Liver (tissue), 9 donors: Measurements from ENCODE around the gene MCL1. TPM values are rescaled to one million over a fixed set of nuclear protein-coding genes. Genes with fewer than 3 reads are reported as not detected.

ENCODE experiments used
- DNase-seq: peaks from one replicate; pipeline ENCODE4 v3.0.0-alpha.2; 2017; ENCODE audit warnings: low spot score
- H3K27ac ChIP-seq, 2 donors: one replicate each; pipeline ENCODE4 v1.7.0; 2013; ENCODE audit warnings: inconsistent platforms in 2 of 2, low read length in 2 of 2, control low read depth in 1 of 2, low read depth in 1 of 2, mild to moderate bottlenecking in 1 of 2
- H3K27me3 ChIP-seq, 4 donors: one replicate each; pipeline versions ENCODE4 v1.6.1 to v1.7.0; 2013; ENCODE audit warnings: low read length in 3 of 4, inconsistent platforms in 1 of 4, mild to moderate bottlenecking in 1 of 4, moderate library complexity in 1 of 4; ENCODE audit not compliant: control insufficient read depth in 4 of 4, insufficient read depth in 4 of 4
- H3K36me3 ChIP-seq, 4 donors: one replicate each; pipeline versions ENCODE4 v1.6.1 to v1.7.0; 2013; ENCODE audit warnings: low read length in 3 of 4, mild to moderate bottlenecking in 3 of 4, low read depth in 1 of 4, moderate library complexity in 1 of 4; ENCODE audit not compliant: control insufficient read depth in 4 of 4, insufficient read depth in 3 of 4
- H3K4me1 ChIP-seq, 4 donors: one replicate each; pipeline versions ENCODE4 v1.6.1 to v1.7.0; 2013; ENCODE audit warnings: low read length in 3 of 4, mild to moderate bottlenecking in 3 of 4, moderate library complexity in 1 of 4; ENCODE audit not compliant: control insufficient read depth in 4 of 4, insufficient read depth in 4 of 4
- H3K4me3 ChIP-seq, 3 donors: one replicate each; pipeline versions ENCODE4 v1.6.1 to v1.7.0; 2013; ENCODE audit warnings: low read length in 3 of 3, control low read depth in 1 of 3, low read depth in 1 of 3, mild to moderate bottlenecking in 1 of 3
- H3K9ac ChIP-seq, 2 donors: one replicate each; pipeline ENCODE4 v1.7.0; 2013; ENCODE audit warnings: low read length in 2 of 2, mild to moderate bottlenecking in 2 of 2, moderate library complexity in 2 of 2, control low read depth in 1 of 2, low read depth in 1 of 2
- H3K9me3 ChIP-seq, 4 donors: one replicate each; pipeline versions ENCODE4 v1.6.1 to v1.7.0; 2013; ENCODE audit warnings: low read length in 3 of 4; ENCODE audit not compliant: control insufficient read depth in 4 of 4
- EGR1 ChIP-seq, 2 donors: IDR thresholded peaks; 2 replicates each; pipeline ENCODE4 v1.6.1; 2016 to 2018; ENCODE audit warnings: antibody characterized with exemption in 2 of 2, low read depth in 2 of 2
- FOXA2 ChIP-seq: IDR thresholded peaks from 2 replicates; pipeline ENCODE4 v1.6.1; 2016; ENCODE audit warnings: antibody characterized with exemption
- GABPA ChIP-seq, 2 donors: IDR thresholded peaks in 1 of 2; conservative IDR thresholded peaks in 1 of 2; 2 replicates each; pipeline ENCODE4 v1.6.1; 2016; ENCODE audit warnings: antibody characterized with exemption in 2 of 2, mild to moderate bottlenecking in 1 of 2, moderate library complexity in 1 of 2
- HNF4A ChIP-seq, 2 donors: conservative IDR thresholded peaks; 2 replicates each; pipeline ENCODE4 v1.6.1; 2016; ENCODE audit warnings: antibody characterized with exemption in 2 of 2, mild to moderate bottlenecking in 2 of 2
- HNF4G ChIP-seq: IDR thresholded peaks from 2 replicates; pipeline ENCODE4 v1.6.1; 2016; ENCODE audit warnings: antibody characterized with exemption
- JUND ChIP-seq, 2 donors: IDR thresholded peaks; 2 replicates each; pipeline ENCODE4 v1.6.1; 2016; ENCODE audit warnings: antibody characterized with exemption in 2 of 2
- NR2F2 ChIP-seq: IDR thresholded peaks from 2 replicates; pipeline ENCODE4 v1.6.1; 2016; ENCODE audit warnings: antibody characterized with exemption
- RAD21 ChIP-seq, 2 donors: IDR thresholded peaks; 2 replicates each; pipeline ENCODE4 v1.6.1; 2016; ENCODE audit warnings: antibody characterized with exemption in 2 of 2, mild to moderate bottlenecking in 2 of 2
- RXRA ChIP-seq, 2 donors: IDR thresholded peaks; 2 replicates each; pipeline ENCODE4 v1.6.1; 2017 to 2018; ENCODE audit warnings: antibody characterized with exemption in 2 of 2, mild to moderate bottlenecking in 1 of 2
- SP1 ChIP-seq: IDR thresholded peaks from 2 replicates; pipeline ENCODE4 v1.6.1; 2018; ENCODE audit warnings: antibody characterized with exemption, mild to moderate bottlenecking
- YY1 ChIP-seq: IDR thresholded peaks from 2 replicates; pipeline ENCODE4 v1.6.1; 2016; ENCODE audit warnings: antibody characterized with exemption, mild to moderate bottlenecking
- WGBS: extraction: QIAGEN DNeasy Blood & Tissue Kit; methylation state at CpG from one replicate; pipeline ENCODE4 v1.1.7; 2013; 5-methylcytosine and 5-hydroxymethylcytosine counted together
- polyA plus RNA-seq, 2 donors: library from polyadenylated mRNA; stranded (reverse) in 1 of 2; unstranded in 1 of 2; fragments of 200-250 nt in 1 of 2; fragments of >200 nt in 1 of 2; fragmentation: Nextera tagmentation in 1 of 2; extraction: Ambion mirVana in 1 of 2; gene quantifications; one replicate each; pipeline versions ENCODE4 v1.2.1 to v1.2.3, GENCODE V29; 2013 to 2015
- total RNA-seq, 2 donors: library from RNA; depleted of rRNA; stranded (reverse); fragments of >200 nt; gene quantifications; one replicate each; pipeline ENCODE4 v1.2.3, GENCODE V29; 2014
- TF ChIP-seq, protein P1 (sequence below): IDR thresholded peaks from 2 replicates; pipeline ENCODE4 v1.6.1; 2016; ENCODE audit warnings: antibody characterized with exemption
- TF ChIP-seq, protein P2 (sequence below): IDR thresholded peaks from 2 replicates; pipeline ENCODE4 v1.6.1; 2016; ENCODE audit warnings: antibody characterized with exemption
- donor health status: healthy.
- donor health status: healthy.
- donor health status: healthy.
- donor health status: healthy.
- donor health status: healthy.

Gene MCL1
- total and polyA plus RNA-seq, 4 donors, result 23.4 to 181 (median 80.0) TPM

DNA sequence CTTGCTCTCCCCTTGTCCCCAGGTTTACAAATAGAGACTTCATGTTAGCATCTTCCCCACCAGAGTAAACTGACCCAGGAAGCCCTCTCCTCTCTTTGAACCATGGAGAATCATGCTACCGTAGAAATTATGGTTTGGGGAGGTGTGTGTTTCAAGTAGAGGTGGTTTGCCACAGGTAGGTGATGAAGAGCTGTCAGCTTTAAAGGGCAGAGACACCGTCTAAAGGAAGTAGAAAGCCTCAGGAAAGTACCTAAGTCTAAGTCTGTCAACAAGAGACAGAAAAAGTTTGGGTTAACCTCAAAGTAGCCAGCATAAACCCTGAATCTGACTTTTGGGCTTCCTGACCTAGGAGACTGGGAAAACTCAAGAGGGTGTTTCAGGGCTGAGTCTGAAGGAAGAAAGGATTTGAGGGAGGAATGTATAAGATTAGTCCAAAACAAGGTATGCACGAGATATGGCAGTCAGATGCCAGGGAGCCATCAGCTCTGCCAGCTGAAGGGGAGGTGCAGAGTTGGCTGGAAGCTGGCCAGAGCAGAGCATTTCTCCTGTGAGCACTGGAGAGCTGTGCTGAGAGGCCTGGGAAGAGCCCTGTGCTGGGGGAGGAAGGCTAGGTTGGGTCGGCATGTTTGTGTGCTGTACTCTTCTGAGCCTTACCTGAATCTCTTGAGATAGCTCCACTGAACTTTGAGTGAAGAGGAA lies 15.9 kb downstream of the MCL1 start:
- Histone ChIP-seq H3K4me1 (peaks cover 19 to 78% (median 62%) of the 10 kb centered on the region in 4 donors), H3K27me3 (no peaks in the 10 kb centered on the region), H3K27ac (peak overlapping the region; percentile 93 to 100), H3K36me3 (no peaks in the 10 kb centered on the region), H3K9ac (peak overlapping the region; percentile 16 to 48), H3K4me3 (no peak overlapping the region), H3K9me3 (no peaks in the 10 kb centered on the region)
- TF ChIP-seq, protein P1, sequence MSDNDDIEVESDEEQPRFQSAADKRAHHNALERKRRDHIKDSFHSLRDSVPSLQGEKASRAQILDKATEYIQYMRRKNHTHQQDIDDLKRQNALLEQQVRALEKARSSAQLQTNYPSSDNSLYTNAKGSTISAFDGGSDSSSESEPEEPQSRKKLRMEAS, result no peak
- TF ChIP-seq RAD21 (IDR thresholded peaks at IDR 0.05), result peak in 1 of 2 donors; percentile 2
- TF ChIP-seq, protein P2, sequence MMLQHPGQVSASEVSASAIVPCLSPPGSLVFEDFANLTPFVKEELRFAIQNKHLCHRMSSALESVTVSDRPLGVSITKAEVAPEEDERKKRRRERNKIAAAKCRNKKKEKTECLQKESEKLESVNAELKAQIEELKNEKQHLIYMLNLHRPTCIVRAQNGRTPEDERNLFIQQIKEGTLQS, result no peak
- DNase-seq, result no peak
- 34% methylated on average over 4 of the region's 4 CpGs for WGBS

DNA sequence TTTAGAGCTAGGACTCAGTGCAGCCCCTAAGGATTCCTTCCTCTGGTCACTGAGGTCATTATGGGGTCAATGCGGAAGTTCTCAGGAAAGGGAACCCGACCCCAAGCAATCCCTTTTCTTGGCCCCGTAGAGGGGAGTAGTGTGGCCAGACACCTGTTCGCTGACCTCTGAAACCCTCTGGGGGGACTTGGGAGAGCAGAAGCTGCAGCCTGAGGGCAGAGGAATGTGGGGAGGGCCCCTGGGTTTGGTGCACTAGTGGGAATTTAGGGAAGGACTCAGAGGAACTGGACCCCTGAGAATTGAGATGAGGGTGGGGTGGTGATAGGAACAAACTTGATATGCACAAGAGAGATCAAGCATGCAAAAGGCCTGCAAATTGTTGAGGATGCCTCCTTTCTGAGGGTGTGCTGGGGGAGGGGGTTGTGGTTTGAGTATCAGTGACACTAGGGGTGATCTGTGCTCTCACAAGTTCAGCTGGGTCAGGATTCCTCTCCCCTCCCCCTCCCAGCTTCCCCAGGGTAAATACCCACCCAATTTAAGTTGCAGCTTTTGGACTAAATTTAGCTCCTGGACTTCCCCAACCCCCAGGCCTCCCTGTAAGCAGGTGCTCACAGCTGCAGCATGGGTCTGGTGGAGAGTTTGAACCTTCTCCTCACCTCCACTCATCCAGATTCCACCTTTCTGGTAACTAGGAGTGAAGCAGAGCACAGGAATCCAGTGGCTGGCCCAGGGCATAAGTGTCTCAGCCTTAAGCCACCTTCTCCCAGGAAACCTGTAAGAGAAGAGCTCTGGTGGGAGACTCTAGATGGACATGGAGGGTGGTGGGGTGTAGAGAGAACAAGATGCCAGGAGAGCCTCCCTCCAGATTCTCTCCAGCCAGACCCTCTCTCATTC lies 16.7 kb downstream of the MCL1 start:
- Histone ChIP-seq H3K4me3 (peak overlapping the region in 2 of 3 donors; percentile 36 to 81), H3K9ac (peak overlapping the region; percentile 35 to 59), H3K4me1 (peaks cover 19 to 70% (median 56%) of the 10 kb centered on the region in 4 donors), H3K36me3 (no peaks in the 10 kb centered on the region), H3K9me3 (no peaks in the 10 kb centered on the region), H3K27ac (peak overlapping the region; percentile 93 to 100), H3K27me3 (no peaks in the 10 kb centered on the region)
- DNase-seq, result no peak
- 19% methylated on average over 4 of the region's 4 CpGs for WGBS
- TF ChIP-seq RXRA (IDR thresholded peaks at IDR 0.05), result peak; percentile 24
- TF ChIP-seq FOXA2, result no peak
- no peak for TF ChIP-seq RAD21 (IDR thresholded peaks at IDR 0.05)
- peak; percentile 72 for TF ChIP-seq NR2F2
- TF ChIP-seq HNF4A (conservative IDR thresholded peaks at IDR 0.05), result peak in 1 of 2 donors; percentile 15
- no peak for TF ChIP-seq YY1
- TF ChIP-seq, protein P1, result peak; percentile 30
- TF ChIP-seq SP1, result no peak
- TF ChIP-seq, protein P2, result no peak
- no peak for TF ChIP-seq GABPA (IDR thresholded peaks at IDR 0.05 in 1 of 2, conservative IDR thresholded peaks at IDR 0.05 in 1 of 2)
- TF ChIP-seq EGR1 (IDR thresholded peaks at IDR 0.05; ENCODE audit: low read depth in 2 of 2), result no peak

DNA sequence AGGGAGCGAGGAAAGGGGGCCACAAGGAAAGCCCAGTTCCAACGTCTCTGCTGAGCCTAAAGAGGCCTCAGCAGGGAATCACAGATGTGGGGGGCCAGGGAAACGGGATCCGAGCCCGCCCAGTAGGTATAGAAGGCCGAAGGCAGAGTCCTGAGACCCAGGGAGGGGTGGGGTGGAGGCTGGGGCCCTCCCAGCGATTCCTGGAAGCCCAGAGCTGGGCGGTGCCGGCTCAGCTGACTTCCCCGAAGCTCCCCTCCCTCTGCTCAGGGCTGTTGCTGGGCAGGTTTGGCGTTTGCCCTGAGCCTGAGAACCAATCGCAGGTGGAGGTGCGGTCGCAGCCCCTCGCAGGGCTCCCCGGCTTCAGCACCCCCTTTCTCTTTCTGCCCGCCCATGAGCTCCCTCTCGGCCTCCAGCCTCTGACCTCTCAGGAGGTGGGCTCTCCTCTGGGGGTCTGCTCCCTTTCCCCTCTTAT lies 17.4 kb downstream of the MCL1 start:
- H3K27me3 ChIP-seq, result no peaks in the 10 kb centered on the region
- peaks cover 16 to 64% (median 49%) of the 10 kb centered on the region in 4 donors for H3K4me1 ChIP-seq
- peak overlapping the region; percentile 36 to 81 (median 67) for H3K4me3 ChIP-seq
- peak; percentile 89 for DNase-seq
- under 1% methylated on average over 18 of the region's 18 CpGs for WGBS
- H3K27ac ChIP-seq, result peak overlapping the region; percentile 93 to 100
- H3K9me3 ChIP-seq, result no peaks in the 10 kb centered on the region
- TF ChIP-seq EGR1 (IDR thresholded peaks at IDR 0.05; ENCODE audit: low read depth in 2 of 2), result peak in 1 of 2 donors; percentile 4
- TF ChIP-seq, protein P2, result no peak
- TF ChIP-seq HNF4A (conservative IDR thresholded peaks at IDR 0.05), result peak; percentile 39 to 45
- TF ChIP-seq JUND (IDR thresholded peaks at IDR 0.05), result peak; percentile 6 to 19
- TF ChIP-seq NR2F2, result no peak
- peak; percentile 32 for TF ChIP-seq HNF4G
- peak; percentile 88 for TF ChIP-seq SP1
- TF ChIP-seq RXRA (IDR thresholded peaks at IDR 0.05), result peak; percentile 50 to 65
- no peaks in the 10 kb centered on the region for H3K36me3 ChIP-seq
- H3K9ac ChIP-seq, result peak overlapping the region; percentile 82 to 92
